ENCODE results near the gene LIPH. TPM values are rescaled to one million over a fixed set of nuclear protein-coding genes. Genes with fewer than 3 reads are reported as not detected.

Gene LIPH
- total and polyA plus RNA-seq, 5 donors: 0.07 to 0.62 (median 0.20) TPM

GRCh38 chr3:185460719-185461350 is 91.6 kb downstream of the LIPH start:
- H3K4me3 ChIP-seq (ENCODE audit: low read length): no peak overlapping the region
- no peaks in the 10 kb centered on the region for H3K27me3 ChIP-seq (ENCODE audit: control insufficient read depth, insufficient read depth)
- H3K4me1 ChIP-seq (ENCODE audit: control insufficient read depth, insufficient read depth, low read length): no peaks in the 10 kb centered on the region
- DNase-seq (no peak), ATAC-seq (no peak)
- WGBS: 80% methylated on average over 6 of the region's 6 CpGs
- no peaks in the 10 kb centered on the region for H3K9me3 ChIP-seq (ENCODE audit: control insufficient read depth, low read length)
- H3K27ac ChIP-seq (ENCODE audit: low read length): no peak overlapping the region
- intact Hi-C loops (cut with DNase I): no loop called here

DNA sequence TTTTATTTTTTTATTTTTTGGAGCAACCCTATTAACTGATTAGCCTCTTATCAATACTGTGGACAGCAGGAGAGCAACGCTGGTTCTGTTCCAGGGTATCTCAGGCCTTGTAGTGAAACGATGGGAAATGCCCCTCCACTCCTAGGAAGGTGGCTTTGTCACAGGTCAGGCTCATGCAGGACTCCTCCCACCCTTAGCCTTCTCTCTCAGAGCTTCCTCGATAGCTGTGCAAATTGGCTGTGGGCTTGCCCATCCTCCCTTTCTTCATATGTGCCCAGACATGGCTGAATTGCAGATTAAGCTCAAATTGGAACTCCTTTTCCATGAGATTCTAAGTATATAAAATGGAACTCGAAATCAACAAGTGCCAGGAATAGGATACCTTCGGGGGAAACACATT is 92.1 kb downstream of the LIPH start:
- Histone ChIP-seq H3K4me1 (ENCODE audit: control insufficient read depth, insufficient read depth, low read length) (no peaks in the 10 kb centered on the region), H3K27ac (ENCODE audit: low read length) (no peak overlapping the region), H3K9me3 (ENCODE audit: control insufficient read depth, low read length) (no peaks in the 10 kb centered on the region), H3K27me3 (ENCODE audit: control insufficient read depth, insufficient read depth) (no peaks in the 10 kb centered on the region), H3K4me3 (ENCODE audit: low read length) (no peak overlapping the region)
- WGBS: 82% methylated on average over 5 of the region's 5 CpGs
- DNase-seq (no peak), ATAC-seq (no peak)
- intact Hi-C loops (cut with DNase I): no loop called here

DNA sequence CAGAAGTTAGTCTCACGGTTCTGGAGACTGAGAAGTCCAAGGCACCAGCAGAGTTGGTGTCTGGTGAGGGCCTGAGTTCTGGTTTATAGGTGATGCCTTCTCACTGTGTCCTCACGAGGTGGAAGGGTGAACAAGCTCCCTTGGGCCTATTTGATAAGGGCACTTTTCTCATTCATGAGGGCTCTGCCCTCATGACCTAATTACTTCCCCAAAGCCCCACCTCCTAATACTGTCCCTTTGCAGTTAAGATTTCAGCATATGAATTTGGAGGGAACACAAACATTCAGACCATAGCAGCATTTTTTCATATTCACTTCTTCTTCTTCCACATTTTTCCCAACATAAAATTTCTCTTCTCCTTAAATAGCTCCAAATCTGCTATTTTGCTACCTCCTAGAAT is 95.0 kb downstream of the LIPH start:
- no peak for ATAC-seq
- DNase-seq: no peak
- H3K4me3 ChIP-seq (ENCODE audit: low read length): no peak overlapping the region
- 73% methylated on average over 2 of the region's 2 CpGs for WGBS
- no peaks in the 10 kb centered on the region for H3K27me3 ChIP-seq (ENCODE audit: control insufficient read depth, insufficient read depth)
- no peaks in the 10 kb centered on the region for H3K4me1 ChIP-seq (ENCODE audit: control insufficient read depth, insufficient read depth, low read length)
- intact Hi-C loops (cut with DNase I): no loop called here
- H3K9me3 ChIP-seq (ENCODE audit: control insufficient read depth, low read length): no peaks in the 10 kb centered on the region
- no peak overlapping the region for H3K27ac ChIP-seq (ENCODE audit: low read length)

Other genes with a start within 250 kb of the LIPH start
- 10 to 100 TPM; 10.8 to 18.5 (median 12.5) TPM for gene MAP3K13, start 189.5 kb downstream of the LIPH start, total RNA-seq
- 11.5 TPM for gene MAP3K13, start 189.5 kb downstream of the LIPH start, polyA plus RNA-seq
- gene TMEM41A, start 53.6 kb downstream of the LIPH start, total RNA-seq: 10 to 100 TPM; 10.9 to 11.8 (median 11.6) TPM
- 8.5 TPM for gene TMEM41A, start 53.6 kb downstream of the LIPH start, polyA plus RNA-seq
- 10 to 100 TPM; 27.5 to 30.1 (median 29.0) TPM for gene SENP2, start 33.7 kb upstream of the LIPH start, total RNA-seq
- gene SENP2, start 33.7 kb upstream of the LIPH start, polyA plus RNA-seq: 9.2 TPM